MM.1S (cell line): ENCODE results near the gene IL17C.
A peak's percentile ranks its signal among the peaks of the same experiment; 100 is the strongest.

ENCODE experiments used
- DNase-seq: peaks from one replicate; pipeline ENCODE4 v3.0.0-alpha.2; 2015
- H2AFZ ChIP-seq: fragments of 300-600 bp; sonication (generic); 2 replicates; pipeline ENCODE4 v1.6.0; 2016; ENCODE audit warnings: antibody characterized with exemption, low read length
- H3F3A ChIP-seq: fragments of 300-600 bp; sonication (generic); 2 replicates; pipeline ENCODE4 v1.6.1; 2016; ENCODE audit warnings: mild to moderate bottlenecking, antibody characterized with exemption, low read length, moderate library complexity, mixed read lengths; ENCODE audit not compliant: insufficient read depth
- H3K27ac ChIP-seq: fragments of 300-600 bp; sonication (generic); 2 replicates; pipeline ENCODE4 v1.5.1; 2016; ENCODE audit warnings: mild to moderate bottlenecking, low read length
- H3K27me3 ChIP-seq: fragments of 300-600 bp; sonication (generic); replicated peaks from 2 replicates; pipeline ENCODE4 v1.6.0; 2016; ENCODE audit warnings: low read length; ENCODE audit not compliant: insufficient read depth
- H3K36me3 ChIP-seq: fragments of 300-600 bp; sonication (generic); replicated peaks from 2 replicates; pipeline ENCODE4 v1.6.1; 2016; ENCODE audit warnings: mild to moderate bottlenecking, low read length, mixed read lengths; ENCODE audit not compliant: insufficient read depth
- H3K4me1 ChIP-seq: fragments of 300-600 bp; sonication (generic); 2 replicates; pipeline ENCODE4 v1.6.1; 2016; ENCODE audit warnings: low read length, mixed read lengths
- H3K4me2 ChIP-seq: fragments of 300-600 bp; sonication (generic); 2 replicates; pipeline ENCODE4 v1.6.0; 2016; ENCODE audit warnings: low read depth, low read length
- H3K4me3 ChIP-seq: fragments of 300-600 bp; sonication (generic); 2 replicates; pipeline ENCODE4 v1.5.1; 2016; ENCODE audit warnings: low read length, mixed read lengths
- H3K79me2 ChIP-seq: fragments of 300-600 bp; sonication (generic); 2 replicates; pipeline ENCODE4 v1.6.1; 2016; ENCODE audit warnings: mixed run types, low read length, mixed read lengths
- H3K9ac ChIP-seq: fragments of 300-600 bp; sonication (generic); 2 replicates; pipeline ENCODE4 v1.6.1; 2016; ENCODE audit warnings: low read length, mixed read lengths
- H3K9me2 ChIP-seq: fragments of 300-600 bp; sonication (generic); replicated peaks from 2 replicates; pipeline ENCODE4 v1.6.1; 2016; ENCODE audit warnings: mild to moderate bottlenecking, low read length, mixed read lengths; ENCODE audit not compliant: insufficient read depth
- H3K9me3 ChIP-seq: fragments of 300-600 bp; sonication (generic); replicated peaks from 2 replicates; pipeline ENCODE4 v1.6.1; 2016; ENCODE audit warnings: mild to moderate bottlenecking, low read length, mixed read lengths; ENCODE audit not compliant: insufficient read depth
- H4K20me1 ChIP-seq: fragments of 300-600 bp; sonication (generic); 2 replicates; pipeline ENCODE4 v1.6.1; 2016; ENCODE audit warnings: mild to moderate bottlenecking, low read length, moderate library complexity, mixed read lengths; ENCODE audit not compliant: insufficient read depth
- EZH2 ChIP-seq: fragments of 300-600 bp; sonication (generic); optimal IDR thresholded peaks from 2 replicates; pipeline ENCODE3; 2017; ENCODE audit warnings: low read depth, mild to moderate bottlenecking, antibody characterized with exemption, low read length, mixed read lengths
- EZH2phosphoT487 ChIP-seq: fragments of 300-600 bp; sonication (generic); IDR thresholded peaks from 2 replicates; pipeline ENCODE4 v1.6.1; 2018; ENCODE audit warnings: antibody characterized with exemption, low read length
- TF ChIP-seq, protein P1 (sequence below): fragments of 300-600 bp; sonication (generic); IDR thresholded peaks from 2 replicates; pipeline ENCODE4 v1.5.1; 2016; ENCODE audit warnings: antibody characterized with exemption, low read length, mixed read lengths

IL17C gene

GRCh38 chr16:88681709-88682451, 43.5 kb downstream of the IL17C start:
- peak overlapping the region; percentile 45; the same call in 1 of the 2 replicates for H3K4me3 ChIP-seq
- peaks cover 23% of the 10 kb centered on the region for H3K4me1 ChIP-seq
- H4K20me1 ChIP-seq = no peaks in the 10 kb centered on the region
- DNase-seq = peak; percentile 76
- H3K9ac ChIP-seq = peak overlapping the region; percentile 72
- peaks cover 8% of the 10 kb centered on the region; the same call in 1 of the 2 replicates for H3K79me2 ChIP-seq
- H3K4me2 ChIP-seq = peak overlapping the region; percentile 86
- no peaks in the 10 kb centered on the region for H3K9me2 ChIP-seq
- H3F3A ChIP-seq = peaks cover 27% of the 10 kb centered on the region
- H2AFZ ChIP-seq = no peak overlapping the region
- TF ChIP-seq EZH2 = no peak
- TF ChIP-seq, protein P1, sequence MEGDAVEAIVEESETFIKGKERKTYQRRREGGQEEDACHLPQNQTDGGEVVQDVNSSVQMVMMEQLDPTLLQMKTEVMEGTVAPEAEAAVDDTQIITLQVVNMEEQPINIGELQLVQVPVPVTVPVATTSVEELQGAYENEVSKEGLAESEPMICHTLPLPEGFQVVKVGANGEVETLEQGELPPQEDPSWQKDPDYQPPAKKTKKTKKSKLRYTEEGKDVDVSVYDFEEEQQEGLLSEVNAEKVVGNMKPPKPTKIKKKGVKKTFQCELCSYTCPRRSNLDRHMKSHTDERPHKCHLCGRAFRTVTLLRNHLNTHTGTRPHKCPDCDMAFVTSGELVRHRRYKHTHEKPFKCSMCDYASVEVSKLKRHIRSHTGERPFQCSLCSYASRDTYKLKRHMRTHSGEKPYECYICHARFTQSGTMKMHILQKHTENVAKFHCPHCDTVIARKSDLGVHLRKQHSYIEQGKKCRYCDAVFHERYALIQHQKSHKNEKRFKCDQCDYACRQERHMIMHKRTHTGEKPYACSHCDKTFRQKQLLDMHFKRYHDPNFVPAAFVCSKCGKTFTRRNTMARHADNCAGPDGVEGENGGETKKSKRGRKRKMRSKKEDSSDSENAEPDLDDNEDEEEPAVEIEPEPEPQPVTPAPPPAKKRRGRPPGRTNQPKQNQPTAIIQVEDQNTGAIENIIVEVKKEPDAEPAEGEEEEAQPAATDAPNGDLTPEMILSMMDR = no peak
- no peak for TF ChIP-seq EZH2phosphoT487
- H3K9me3 ChIP-seq = no peaks in the 10 kb centered on the region
- no peaks in the 10 kb centered on the region for H3K27me3 ChIP-seq
- no peaks in the 10 kb centered on the region for H3K36me3 ChIP-seq
- H3K27ac ChIP-seq = peak overlapping the region; percentile 94

GRCh38 chr16:88684569-88685155, 46.3 kb downstream of the IL17C start:
- Histone ChIP-seq H3K36me3 (no peaks in the 10 kb centered on the region), H3K9me3 (no peaks in the 10 kb centered on the region), H2AFZ (no peak overlapping the region), H3K9ac (peak overlapping the region; percentile 68), H3K27me3 (no peaks in the 10 kb centered on the region), H3K4me1 (peaks cover 23% of the 10 kb centered on the region), H3F3A (peaks cover 27% of the 10 kb centered on the region), H3K79me2 (peaks cover 8% of the 10 kb centered on the region; the same call in 1 of the 2 replicates), H3K4me3 (peak overlapping the region; percentile 74), H3K4me2 (peak overlapping the region; percentile 84; the same call in 1 of the 2 replicates), H4K20me1 (no peaks in the 10 kb centered on the region), H3K9me2 (no peaks in the 10 kb centered on the region), H3K27ac (peak overlapping the region; percentile 75; the same call in 1 of the 2 replicates)
- DNase-seq = no peak
- TF ChIP-seq EZH2 (no peak), EZH2phosphoT487 (no peak)
- TF ChIP-seq, protein P1 = no peak

DNA sequence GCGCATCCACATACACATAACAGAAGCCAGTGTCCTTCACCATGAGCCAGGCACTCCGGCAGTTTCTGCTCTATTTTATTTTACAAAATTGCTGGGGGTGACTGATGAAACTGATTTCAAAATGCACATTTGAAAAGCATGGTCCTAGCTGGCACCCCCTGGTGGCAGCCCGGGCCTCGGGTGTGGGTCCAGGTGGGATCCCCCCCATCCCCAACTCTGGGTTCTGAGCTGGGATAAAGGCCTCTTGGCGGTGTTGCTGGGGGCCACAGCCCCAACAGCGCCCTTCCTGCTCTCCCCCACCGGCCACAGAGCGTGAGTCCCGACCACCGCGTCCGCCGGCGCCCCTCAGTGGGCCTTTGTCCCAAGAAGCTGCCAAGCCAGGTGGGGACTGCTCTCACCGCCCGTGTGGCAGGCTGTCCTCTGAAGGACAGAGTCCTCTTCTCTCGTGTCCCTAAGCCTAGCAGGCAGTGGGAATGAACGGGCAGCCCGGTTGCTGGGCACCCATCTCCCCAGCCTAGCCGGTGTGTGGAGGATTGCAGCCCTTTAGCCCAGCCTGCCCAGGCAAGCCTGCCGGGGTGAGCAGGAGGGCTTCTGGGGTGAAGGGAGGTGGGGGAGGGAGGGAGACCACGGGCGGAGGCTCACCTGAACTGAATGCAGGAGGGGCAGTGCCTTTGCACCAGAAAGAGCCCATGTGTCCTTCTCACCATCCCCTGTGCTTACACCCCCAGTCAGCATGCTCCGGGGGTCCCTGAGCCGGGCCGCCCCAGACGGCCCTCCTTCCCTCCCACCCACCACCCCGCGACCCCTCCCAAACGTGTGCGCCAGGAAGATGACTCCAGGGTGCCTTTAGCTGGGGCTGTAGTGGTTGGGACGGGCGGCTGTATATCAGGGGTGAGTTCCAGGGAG, 47.0 kb downstream of the IL17C start:
- H3K4me2 ChIP-seq = peak overlapping the region; percentile 84

More for the DNA sequence above, 47.0 kb downstream of the IL17C start:
- H3K27me3 ChIP-seq = no peaks in the 10 kb centered on the region
- H3K79me2 ChIP-seq = peaks cover 8% of the 10 kb centered on the region; the same call in 1 of the 2 replicates
- peaks cover 23% of the 10 kb centered on the region for H3K4me1 ChIP-seq
- no peaks in the 10 kb centered on the region for H4K20me1 ChIP-seq
- DNase-seq = peak; percentile 61
- peak overlapping the region; percentile 75 for H3K27ac ChIP-seq
- peak overlapping the region; percentile 74 for H3K4me3 ChIP-seq
- H3K9ac ChIP-seq = peak overlapping the region; percentile 68
- 0 out of 2 replicates have a peak overlapping the region, but pooled peaks have one; percentile 45 for H2AFZ ChIP-seq
- peaks cover 27% of the 10 kb centered on the region for H3F3A ChIP-seq
- no peaks in the 10 kb centered on the region for H3K36me3 ChIP-seq
- no peaks in the 10 kb centered on the region for H3K9me2 ChIP-seq
- no peaks in the 10 kb centered on the region for H3K9me3 ChIP-seq
- no peak for TF ChIP-seq EZH2
- TF ChIP-seq EZH2phosphoT487 = no peak
- TF ChIP-seq, protein P1 = peak; percentile 57
